Activated naive CD8-positive, alpha-beta T cell treated with anti-CD3 and anti-CD28 coated beads for 36 hours (primary cell): Measurements from ENCODE around the gene RGS12. TPM values are rescaled to one million over a fixed set of nuclear protein-coding genes. Genes with fewer than 3 reads are reported as not detected.

Experiments
- DNase-seq: peaks from one replicate; pipeline ENCODE4 v3.0.0; 2021
- H3K27ac Mint-ChIP-seq: one replicate; pipeline ENCODE4 v1.8.0; 2022; ENCODE audit warnings: mild to moderate bottlenecking, moderate library complexity, mixed read lengths
- H3K27me3 Mint-ChIP-seq: one replicate; pipeline ENCODE4 v1.8.0; 2022; ENCODE audit warnings: mild to moderate bottlenecking, mixed read lengths
- H3K36me3 Mint-ChIP-seq: one replicate; pipeline ENCODE4 v1.8.0; 2021; ENCODE audit warnings: mild to moderate bottlenecking, mixed read lengths
- H3K4me1 Mint-ChIP-seq: one replicate; pipeline ENCODE4 v1.8.0; 2021; ENCODE audit warnings: mixed read lengths
- H3K4me3 Mint-ChIP-seq: one replicate; pipeline ENCODE4 v1.8.0; 2022; ENCODE audit warnings: mild to moderate bottlenecking, moderate library complexity, mixed read lengths
- H3K9me3 Mint-ChIP-seq: one replicate; pipeline ENCODE4 v1.8.0; 2022; ENCODE audit warnings: mixed read lengths
- total RNA-seq, 2 experiments: library from RNA; stranded (reverse); gene quantifications; one replicate each; pipeline ENCODE4 v1.2.3, GENCODE V29; 2021

Gene RGS12
- total RNA-seq, 2 experiments from 2014 or later = 1.7 to 2.9 TPM

DNA sequence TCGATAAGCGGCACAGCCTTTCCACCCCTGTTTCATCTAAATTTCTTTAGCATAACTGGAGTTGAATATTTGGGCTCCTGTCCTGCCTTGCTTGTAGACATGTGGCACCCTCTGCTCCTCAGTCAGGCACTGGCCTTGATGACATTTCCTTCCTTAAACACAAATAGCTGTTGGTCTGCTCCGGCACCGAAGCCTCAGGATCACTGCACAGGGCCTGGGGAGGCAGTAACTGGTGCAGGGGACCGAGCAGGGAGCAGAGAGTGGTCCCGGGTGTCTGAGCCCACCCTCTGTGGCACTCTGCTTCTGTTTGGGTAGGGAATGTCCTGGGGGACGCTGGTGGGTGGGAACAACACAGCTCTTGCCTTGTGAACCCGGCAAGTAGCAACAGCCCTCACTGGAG lies 13.6 kb downstream of the RGS12 start:
- H3K9me3 Mint-ChIP-seq = no peaks in the 10 kb centered on the region
- peaks cover 33% of the 10 kb centered on the region for H3K4me1 Mint-ChIP-seq
- peaks cover 38% of the 10 kb centered on the region for H3K27me3 Mint-ChIP-seq
- H3K36me3 Mint-ChIP-seq = no peaks in the 10 kb centered on the region
- no peak overlapping the region for H3K27ac Mint-ChIP-seq
- H3K4me3 Mint-ChIP-seq = no peak overlapping the region
- no peak for DNase-seq

DNA sequence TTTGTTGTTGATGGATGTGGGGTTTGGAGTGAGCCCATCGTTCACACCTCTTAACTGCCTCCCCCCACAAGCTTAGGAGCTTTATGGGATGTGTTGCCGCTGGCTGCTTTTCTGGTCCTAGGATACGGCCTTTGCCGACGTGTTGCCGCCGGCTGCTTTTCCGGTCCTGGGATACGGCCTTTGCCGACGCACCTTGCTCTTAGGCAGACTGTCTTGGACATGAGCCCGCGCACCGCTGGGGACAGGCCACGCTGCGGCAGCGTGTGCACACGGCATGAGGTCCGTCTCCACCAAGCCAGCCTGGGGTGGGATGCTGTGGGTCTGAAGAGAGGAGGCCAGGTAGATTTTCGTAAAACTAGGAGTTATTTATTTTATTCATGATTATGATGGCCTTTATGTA lies 14.2 kb downstream of the RGS12 start:
- Mint-ChIP-seq H3K4me1 (peaks cover 27% of the 10 kb centered on the region), H3K27ac (no peak overlapping the region), H3K27me3 (peaks cover 34% of the 10 kb centered on the region), H3K9me3 (no peaks in the 10 kb centered on the region), H3K4me3 (no peak overlapping the region), H3K36me3 (no peaks in the 10 kb centered on the region)
- DNase-seq = no peak

GRCh38 chr4:3307486-3307885 lies 14.7 kb downstream of the RGS12 start:
- H3K9me3 Mint-ChIP-seq = no peaks in the 10 kb centered on the region
- peaks cover 32% of the 10 kb centered on the region for H3K27me3 Mint-ChIP-seq
- no peak overlapping the region for H3K27ac Mint-ChIP-seq
- DNase-seq = no peak
- H3K4me1 Mint-ChIP-seq = peaks cover 23% of the 10 kb centered on the region
- no peaks in the 10 kb centered on the region for H3K36me3 Mint-ChIP-seq
- no peak overlapping the region for H3K4me3 Mint-ChIP-seq

GRCh38 chr4:3307891-3308575 lies 15.2 kb downstream of the RGS12 start:
- Mint-ChIP-seq H3K27me3 (peaks cover 26% of the 10 kb centered on the region), H3K36me3 (no peaks in the 10 kb centered on the region), H3K4me3 (no peak overlapping the region), H3K27ac (no peak overlapping the region), H3K4me1 (peaks cover 18% of the 10 kb centered on the region), H3K9me3 (no peaks in the 10 kb centered on the region)
- no peak for DNase-seq

DNA sequence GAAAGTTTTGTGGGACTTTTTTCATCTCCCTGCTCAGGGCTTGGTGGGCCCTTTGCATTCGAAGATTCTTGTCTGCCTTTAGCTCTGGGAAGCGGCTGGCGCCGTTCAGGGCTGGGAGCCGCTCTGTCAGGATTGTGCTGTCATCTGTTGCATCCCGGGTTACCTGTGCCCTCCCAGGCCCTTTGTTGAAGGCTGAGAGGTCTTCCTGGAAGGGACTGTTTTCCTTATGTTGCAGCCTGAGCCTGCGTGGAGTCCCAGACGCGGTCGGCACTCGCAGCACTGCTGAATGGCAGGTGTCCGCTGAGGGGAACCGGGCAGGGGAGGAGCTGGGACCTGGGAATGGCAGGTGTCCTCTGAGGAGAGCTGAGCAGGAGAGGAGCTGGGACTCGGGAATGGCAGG lies 15.9 kb downstream of the RGS12 start:
- Mint-ChIP-seq H3K27me3 (peaks cover 22% of the 10 kb centered on the region), H3K27ac (no peak overlapping the region), H3K4me1 (peaks cover 11% of the 10 kb centered on the region), H3K9me3 (no peaks in the 10 kb centered on the region), H3K4me3 (no peak overlapping the region), H3K36me3 (no peaks in the 10 kb centered on the region)
- DNase-seq = no peak

DNA sequence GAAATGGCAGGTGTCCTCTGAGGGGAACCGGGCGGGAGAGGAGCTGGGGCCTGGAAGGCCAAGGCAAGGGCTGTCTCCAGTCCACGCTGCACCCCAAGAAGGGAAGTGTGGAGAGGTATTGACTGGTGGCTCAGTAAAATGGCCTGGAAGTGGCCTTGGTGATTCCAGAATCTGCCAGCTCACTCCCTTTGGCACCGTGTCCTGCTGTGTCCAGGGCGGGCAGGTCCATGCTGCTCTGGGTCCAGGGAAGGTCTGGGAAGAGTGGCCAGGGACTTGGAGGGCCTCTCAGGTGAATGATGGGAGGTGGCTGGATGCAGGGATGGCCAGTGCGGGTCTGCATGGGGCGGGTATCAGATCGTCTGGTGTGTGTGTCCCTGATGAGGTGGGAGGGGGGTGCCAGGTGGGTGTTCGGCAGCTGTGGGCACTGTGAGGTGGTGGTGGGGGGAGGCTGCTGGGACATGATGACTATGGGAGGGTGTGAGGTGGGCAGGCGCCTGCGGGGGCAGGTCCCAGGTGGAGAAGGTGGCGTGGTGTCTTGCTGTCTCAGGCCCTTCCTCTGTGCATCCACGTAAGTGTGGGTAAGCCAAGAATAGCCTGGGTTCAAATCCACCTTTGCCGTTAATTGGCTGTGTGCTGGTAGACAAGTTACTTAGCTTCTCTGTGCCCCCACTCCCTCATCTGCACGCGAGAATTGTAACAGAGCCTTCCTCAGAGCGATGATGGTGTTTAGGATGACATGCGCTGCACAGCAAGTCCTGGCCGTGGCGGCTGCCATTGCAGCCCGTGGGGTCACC lies 17.7 kb downstream of the RGS12 start:
- Mint-ChIP-seq H3K36me3 (no peaks in the 10 kb centered on the region), H3K4me3 (no peak overlapping the region), H3K27me3 (peaks cover 12% of the 10 kb centered on the region), H3K27ac (no peak overlapping the region), H3K4me1 (peaks cover 6% of the 10 kb centered on the region), H3K9me3 (no peaks in the 10 kb centered on the region)
- no peak for DNase-seq

GRCh38 chr4:3311095-3311372 lies 18.2 kb downstream of the RGS12 start:
- no peak overlapping the region for H3K27ac Mint-ChIP-seq
- H3K36me3 Mint-ChIP-seq = no peaks in the 10 kb centered on the region
- peaks cover 2% of the 10 kb centered on the region for H3K4me1 Mint-ChIP-seq
- H3K27me3 Mint-ChIP-seq = peaks cover 8% of the 10 kb centered on the region
- no peaks in the 10 kb centered on the region for H3K9me3 Mint-ChIP-seq
- DNase-seq = no peak
- H3K4me3 Mint-ChIP-seq = no peak overlapping the region

GRCh38 chr4:3311489-3312171 lies 18.8 kb downstream of the RGS12 start:
- Mint-ChIP-seq H3K9me3 (no peaks in the 10 kb centered on the region), H3K27ac (no peak overlapping the region), H3K4me1 (no peaks in the 10 kb centered on the region), H3K27me3 (peaks cover 5% of the 10 kb centered on the region), H3K4me3 (no peak overlapping the region), H3K36me3 (no peaks in the 10 kb centered on the region)
- DNase-seq = no peak

GRCh38 chr4:3312362-3312761 lies 19.5 kb downstream of the RGS12 start:
- Mint-ChIP-seq H3K27ac (no peak overlapping the region), H3K4me3 (no peak overlapping the region)
- DNase-seq = no peak

GRCh38 chr4:3313139-3313538 lies 20.3 kb downstream of the RGS12 start:
- H3K4me1 Mint-ChIP-seq = no peaks in the 10 kb centered on the region

More at GRCh38 chr4:3312362-3312761, 19.5 kb downstream of the RGS12 start:
- no peaks in the 10 kb centered on the region for H3K4me1 Mint-ChIP-seq
- peaks cover 5% of the 10 kb centered on the region for H3K27me3 Mint-ChIP-seq
- no peaks in the 10 kb centered on the region for H3K9me3 Mint-ChIP-seq
- no peaks in the 10 kb centered on the region for H3K36me3 Mint-ChIP-seq

GRCh38 chr4:3313556-3314228 lies 20.9 kb downstream of the RGS12 start:
- Mint-ChIP-seq H3K27me3 (no peaks in the 10 kb centered on the region), H3K4me1 (no peaks in the 10 kb centered on the region), H3K36me3 (no peaks in the 10 kb centered on the region), H3K27ac (no peak overlapping the region), H3K4me3 (peak overlapping the region; percentile 16), H3K9me3 (no peaks in the 10 kb centered on the region)
- DNase-seq = no peak

More at GRCh38 chr4:3313139-3313538, 20.3 kb downstream of the RGS12 start:
- no peak for DNase-seq
- Mint-ChIP-seq H3K27ac (no peak overlapping the region), H3K4me3 (no peak overlapping the region), H3K27me3 (peaks cover 3% of the 10 kb centered on the region), H3K9me3 (no peaks in the 10 kb centered on the region), H3K36me3 (no peaks in the 10 kb centered on the region)

- Mint-ChIP-seq H3K36me3 (no peaks in the 10 kb centered on the region), H3K27me3 (no peaks in the 10 kb centered on the region), H3K4me3 (no peak overlapping the region), H3K4me1 (no peaks in the 10 kb centered on the region), H3K9me3 (no peaks in the 10 kb centered on the region), H3K27ac (no peak overlapping the region)
- no peak for DNase-seq
These were observed 22.0 kb downstream of the RGS12 start for GRCh38 chr4:3314706-3315260.

DNA sequence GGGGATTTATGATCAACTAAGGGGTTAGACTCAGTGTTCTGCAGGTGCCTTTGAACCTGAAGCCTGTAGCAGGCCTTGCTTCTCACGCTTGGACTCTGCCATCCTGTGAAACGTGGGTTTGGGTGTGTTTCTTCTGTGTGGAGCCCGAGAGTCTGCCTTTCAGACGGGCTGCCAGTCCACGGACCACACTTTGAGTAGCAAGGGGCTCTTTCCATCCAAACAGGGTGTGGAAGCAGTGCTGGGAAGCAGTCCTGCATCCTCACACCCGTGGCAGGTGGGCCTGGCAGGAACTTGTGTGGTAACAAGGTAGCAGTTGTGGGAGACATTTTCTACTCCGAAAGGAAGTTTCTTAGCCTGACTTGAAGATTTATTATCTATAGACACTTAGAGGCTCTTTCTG lies 22.7 kb downstream of the RGS12 start:
- no peak for DNase-seq
- H3K4me1 Mint-ChIP-seq = no peaks in the 10 kb centered on the region

DNA sequence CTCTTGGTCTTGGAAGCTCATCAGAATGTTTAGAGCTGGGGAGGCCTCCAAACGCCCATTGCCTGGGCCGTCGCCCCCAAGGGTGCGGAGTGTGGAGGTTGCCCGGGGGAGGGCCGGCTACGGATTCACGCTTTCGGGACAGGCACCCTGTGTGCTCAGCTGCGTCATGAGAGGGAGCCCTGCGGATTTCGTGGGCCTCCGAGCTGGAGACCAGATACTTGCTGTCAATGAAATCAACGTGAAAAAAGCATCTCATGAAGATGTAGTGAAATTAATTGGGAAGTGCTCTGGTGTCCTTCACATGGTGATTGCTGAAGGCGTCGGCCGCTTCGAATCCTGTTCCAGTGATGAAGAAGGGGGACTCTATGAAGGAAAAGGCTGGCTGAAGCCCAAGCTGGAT lies 23.3 kb downstream of the RGS12 start:
- Mint-ChIP-seq H3K4me3 (no peak overlapping the region), H3K4me1 (no peaks in the 10 kb centered on the region), H3K27ac (no peak overlapping the region), H3K27me3 (no peaks in the 10 kb centered on the region), H3K36me3 (no peaks in the 10 kb centered on the region), H3K9me3 (no peaks in the 10 kb centered on the region)
- DNase-seq = no peak

More for the DNA sequence above, 22.7 kb downstream of the RGS12 start:
- Mint-ChIP-seq H3K27me3 (no peaks in the 10 kb centered on the region), H3K27ac (no peak overlapping the region), H3K9me3 (no peaks in the 10 kb centered on the region), H3K4me3 (no peak overlapping the region), H3K36me3 (no peaks in the 10 kb centered on the region)
